ENCODE measurements around the gene DGUOK. TPM values are rescaled to one million over a fixed set of nuclear protein-coding genes. Genes with fewer than 3 reads are reported as not detected.

Gene DGUOK
- polyA plus RNA-seq, 1 donor from 2014 or later, result 168 TPM

GRCh38 chr2:73915437-73915993 is 11.2 kb upstream of the DGUOK start:
- no peaks in the 10 kb centered on the region for H3K9me3 ChIP-seq (ENCODE audit: low read length)
- H3K4me2 ChIP-seq (ENCODE audit: low read length), result no peak overlapping the region
- H3K9me2 ChIP-seq (ENCODE audit: insufficient read depth, low read length), result no peaks in the 10 kb centered on the region
- TF ChIP-seq EZH2 (IDR thresholded peaks at IDR 0.05; ENCODE audit: borderline replicate concordance, insufficient read depth, low read length, poor library complexity, severe bottlenecking) (no peak), REST (IDR thresholded peaks at IDR 0.05; ENCODE audit: borderline replicate concordance) (no peak), RAD21 (conservative IDR thresholded peaks at IDR 0.05) (no peak), SMC3 (conservative IDR thresholded peaks at IDR 0.05; ENCODE audit: poor library complexity) (no peak), TAF1 (IDR thresholded peaks at IDR 0.05; ENCODE audit: low read depth) (no peak), POLR2AphosphoS5 (IDR thresholded peaks at IDR 0.05) (no peak), CTCF (IDR thresholded peaks at IDR 0.05; ENCODE audit: poor library complexity, severe bottlenecking) (no peak), EP300 (conservative IDR thresholded peaks at IDR 0.05; ENCODE audit: poor library complexity, severe bottlenecking) (no peak), MXI1 (conservative IDR thresholded peaks at IDR 0.05; ENCODE audit: poor library complexity, severe bottlenecking) (no peak)
- H3K79me2 ChIP-seq (replicated peaks; ENCODE audit: insufficient read depth, low read length), result no peaks in the 10 kb centered on the region
- H3F3A ChIP-seq (ENCODE audit: insufficient read depth, low read length, poor library complexity, severe bottlenecking), result no peaks in the 10 kb centered on the region
- H3K9ac ChIP-seq (ENCODE audit: low read length), result no peak overlapping the region
- no peaks in the 10 kb centered on the region for H3K36me3 ChIP-seq (ENCODE audit: insufficient read depth, low read length)
- no peaks in the 10 kb centered on the region for H3K27me3 ChIP-seq (ENCODE audit: insufficient read depth, low read depth, low read length)
- no peak overlapping the region for H3K27ac ChIP-seq (ENCODE audit: low read length)
- no peak overlapping the region for H2AFZ ChIP-seq (ENCODE audit: low read depth, low read length)
- H3K4me3 ChIP-seq (ENCODE audit: low read length), result no peak overlapping the region
- no peaks in the 10 kb centered on the region for H4K20me1 ChIP-seq (ENCODE audit: insufficient read depth)

- H3K4me3 ChIP-seq (ENCODE audit: low read length), result no peak overlapping the region
- H3K27me3 ChIP-seq (ENCODE audit: insufficient read depth, low read depth, low read length), result no peaks in the 10 kb centered on the region
- H3K36me3 ChIP-seq (ENCODE audit: insufficient read depth, low read length), result no peaks in the 10 kb centered on the region
- H2AFZ ChIP-seq (ENCODE audit: low read depth, low read length), result no peak overlapping the region
- no peak overlapping the region for H3K4me2 ChIP-seq (ENCODE audit: low read length)
- H4K20me1 ChIP-seq (ENCODE audit: insufficient read depth), result no peaks in the 10 kb centered on the region
- no peaks in the 10 kb centered on the region for H3K79me2 ChIP-seq (replicated peaks; ENCODE audit: insufficient read depth, low read length)
- TF ChIP-seq POLR2AphosphoS5 (IDR thresholded peaks at IDR 0.05) (no peak), SMC3 (conservative IDR thresholded peaks at IDR 0.05; ENCODE audit: poor library complexity) (no peak), RAD21 (conservative IDR thresholded peaks at IDR 0.05) (no peak)
- H3K9ac ChIP-seq (ENCODE audit: low read length), result no peak overlapping the region
- no peaks in the 10 kb centered on the region for H3K9me3 ChIP-seq (ENCODE audit: low read length)
- no peaks in the 10 kb centered on the region for H3K9me2 ChIP-seq (ENCODE audit: insufficient read depth, low read length)
- no peaks in the 10 kb centered on the region for H3F3A ChIP-seq (ENCODE audit: insufficient read depth, low read length, poor library complexity, severe bottlenecking)
- H3K27ac ChIP-seq (ENCODE audit: low read length), result no peak overlapping the region
Measured at GRCh38 chr2:73916666-73917065, 10.0 kb upstream of the DGUOK start.

All from neural cell (in vitro differentiated cells).